Astrocyte of the cerebellum (primary cell): ENCODE measurements around the gene ABHD11.

Experiments used
- DNase-seq: peaks from one replicate; pipeline ENCODE4 v3.0.0-alpha.2; 2011; ENCODE audit warnings: low read depth
- H3K4me3 ChIP-seq: 2 replicates; pipeline ENCODE4 v1.5.1; 2011; ENCODE audit warnings: mild to moderate bottlenecking, low read depth, low read length, moderate library complexity
- CTCF ChIP-seq: IDR thresholded peaks from 2 replicates; pipeline ENCODE4 v1.5.1; 2012; ENCODE audit warnings: low read length, low read depth, moderate library complexity, mild to moderate bottlenecking; ENCODE audit errors: missing control alignments
- in situ Hi-C: cut with HindIII; loops from 2 replicates; pipeline ENCODE4 v1.10.0; 2017; ENCODE audit warnings: low sequenced_read_pairs

The ABHD11 gene

GRCh38 chr7:73773700-73774517 lies 35.3 kb upstream of the ABHD11 start:
- in situ Hi-C loops: no loop called here
- no peak for DNase-seq
- H3K4me3 ChIP-seq: no peak overlapping the region
- TF ChIP-seq CTCF: no peak

- no peak for TF ChIP-seq CTCF
- H3K4me3 ChIP-seq: no peak overlapping the region
- no peak for DNase-seq
- in situ Hi-C loops: no loop called here
These were observed 32.5 kb upstream of the ABHD11 start for GRCh38 chr7:73770860-73771670.

GRCh38 chr7:73770002-73770859 lies 31.6 kb upstream of the ABHD11 start, which contains the start of gene CLDN3:
Gene CLDN3, minus strand, starts transcription at chr7:73770270. Its CDS starts 221 bp downstream, at chr7:73770049.
- peak within 1 kb of the TSS; percentile 18 for H3K4me3 ChIP-seq
- TF ChIP-seq CTCF: no peak
- in situ Hi-C loops: no loop called here
- no peak for DNase-seq

GRCh38 chr7:73769481-73770001 lies 30.9 kb upstream of the ABHD11 start:
- no peak for DNase-seq
- no peak for TF ChIP-seq CTCF
- no peak overlapping the region for H3K4me3 ChIP-seq
- in situ Hi-C loops: no loop called here

GRCh38 chr7:73768641-73769480 lies 30.3 kb upstream of the ABHD11 start:
- in situ Hi-C loops: no loop called here
- H3K4me3 ChIP-seq: no peak overlapping the region
- no peak for DNase-seq

More at GRCh38 chr7:73768641-73769480, 30.3 kb upstream of the ABHD11 start:
- TF ChIP-seq CTCF: no peak
